HG03460 (cell line): ENCODE measurements around the gene PABPN1L.

Source experiments
- ATAC-seq: cut with Tn5 transposase; IDR thresholded peaks from one replicate; pipeline ENCODE4 v1.9.1; 2021; ENCODE audit not compliant: unreplicated experiment

The PABPN1L gene, protein sequence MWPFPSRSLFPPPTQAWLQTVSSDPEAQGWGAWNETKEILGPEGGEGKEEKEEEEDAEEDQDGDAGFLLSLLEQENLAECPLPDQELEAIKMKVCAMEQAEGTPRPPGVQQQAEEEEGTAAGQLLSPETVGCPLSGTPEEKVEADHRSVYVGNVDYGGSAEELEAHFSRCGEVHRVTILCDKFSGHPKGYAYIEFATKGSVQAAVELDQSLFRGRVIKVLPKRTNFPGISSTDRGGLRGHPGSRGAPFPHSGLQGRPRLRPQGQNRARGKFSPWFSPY

DNA sequence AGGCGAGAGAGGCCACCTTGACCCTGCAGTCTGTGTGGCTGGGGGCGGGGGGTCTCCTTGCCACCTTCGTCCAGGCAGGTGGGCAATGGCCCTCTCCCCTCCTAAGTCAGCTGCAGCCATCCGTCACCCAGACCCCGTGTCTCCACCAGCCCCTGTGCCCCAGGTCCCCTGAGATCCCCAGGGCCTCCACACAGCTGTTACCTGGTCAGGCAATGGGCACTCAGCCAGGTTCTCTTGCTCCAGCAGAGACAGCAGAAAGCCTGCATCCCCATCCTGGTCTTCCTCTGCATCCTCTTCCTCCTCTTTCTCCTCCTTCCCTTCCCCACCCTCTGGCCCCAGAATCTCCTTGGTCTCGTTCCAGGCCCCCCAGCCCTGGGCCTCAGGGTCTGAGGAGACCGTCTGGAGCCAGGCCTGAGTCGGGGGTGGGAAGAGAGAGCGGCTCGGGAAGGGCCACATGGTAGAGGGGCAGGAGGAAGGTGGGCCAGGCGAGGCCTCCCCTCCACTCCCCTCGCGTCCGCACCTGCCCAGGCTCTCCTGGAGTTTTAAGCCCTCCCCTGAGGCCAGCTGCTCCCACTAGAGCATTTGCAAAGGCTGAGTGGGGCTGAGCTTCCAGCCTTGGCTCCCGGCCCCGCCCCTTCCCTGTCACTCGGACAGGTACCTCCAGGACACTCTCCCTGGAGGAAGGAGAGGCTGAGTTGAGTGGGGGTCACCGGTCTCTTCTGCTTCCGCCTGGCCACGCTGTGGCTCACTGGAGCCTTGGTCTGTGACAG, at the start of gene PABPN1L:
TSS of gene PABPN1L (minus strand) at position 510 of the 770 bp plus-strand sequence. CDS start at position 456, 54 bp downstream.
- no peak for ATAC-seq

DNA sequence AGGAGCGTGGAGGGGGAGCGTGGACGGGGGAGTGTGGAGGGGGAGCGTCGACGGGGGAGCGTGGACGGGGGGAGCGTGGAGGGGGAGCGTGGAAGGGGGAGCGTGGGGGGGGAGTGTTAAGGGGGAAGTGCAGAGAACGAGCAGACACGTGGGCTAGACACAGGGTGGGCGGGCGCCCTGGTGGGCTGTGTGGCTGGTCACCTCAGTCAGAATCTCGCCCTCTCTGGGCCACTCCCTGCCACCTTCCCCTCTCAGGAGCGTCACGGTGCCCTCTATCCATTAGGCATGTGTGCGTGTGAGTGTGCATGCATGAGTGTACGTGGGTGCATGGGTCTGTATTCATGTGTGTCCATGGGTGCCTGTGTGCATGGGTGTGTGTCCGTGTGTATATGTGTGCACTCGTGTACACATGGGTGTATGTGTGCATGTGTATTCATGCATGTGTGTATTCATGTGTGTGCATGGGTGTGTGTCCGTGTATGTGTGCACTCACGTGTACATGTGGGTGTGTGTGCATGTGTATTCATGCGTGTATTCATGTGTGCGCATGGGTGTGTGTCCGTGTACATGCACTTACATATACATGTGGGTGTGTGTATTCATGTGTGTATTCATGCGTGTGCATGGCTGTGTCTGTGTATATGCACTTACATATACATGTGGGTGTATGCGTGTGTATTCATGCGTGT, 49.3 kb upstream of the PABPN1L start:
- ATAC-seq, result no peak

DNA sequence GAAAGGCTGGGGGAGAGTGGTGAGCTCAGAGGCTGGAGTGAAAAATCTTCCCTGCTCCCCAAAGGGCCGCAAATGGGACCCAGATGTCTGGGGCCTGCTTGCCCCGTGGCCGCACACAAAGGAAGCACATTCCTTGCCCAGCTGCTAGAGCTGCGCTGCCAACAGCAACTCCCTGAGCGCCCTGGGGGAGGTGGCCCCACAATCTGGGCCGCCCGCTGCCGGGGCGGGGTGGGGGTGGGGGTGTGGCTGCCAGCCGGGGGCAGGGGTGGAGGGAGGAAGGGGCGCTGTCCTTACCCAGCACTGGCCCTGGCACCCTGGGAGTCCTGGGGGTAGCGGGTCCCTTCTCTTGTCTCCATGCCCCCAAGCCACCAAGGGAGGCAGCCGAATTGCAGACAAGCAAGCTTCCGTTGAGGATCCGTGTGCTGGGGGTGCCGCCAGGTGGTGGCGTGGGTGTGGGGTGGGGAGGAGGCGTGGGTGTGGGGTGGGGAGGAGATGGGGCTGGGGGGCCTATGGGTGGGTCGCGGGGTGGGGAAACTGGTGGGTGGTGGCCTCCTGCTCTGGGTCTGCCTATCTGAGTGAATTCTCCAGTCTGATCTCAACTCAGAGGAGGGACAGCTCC, 48.4 kb upstream of the PABPN1L start:
- ATAC-seq, result no peak

DNA sequence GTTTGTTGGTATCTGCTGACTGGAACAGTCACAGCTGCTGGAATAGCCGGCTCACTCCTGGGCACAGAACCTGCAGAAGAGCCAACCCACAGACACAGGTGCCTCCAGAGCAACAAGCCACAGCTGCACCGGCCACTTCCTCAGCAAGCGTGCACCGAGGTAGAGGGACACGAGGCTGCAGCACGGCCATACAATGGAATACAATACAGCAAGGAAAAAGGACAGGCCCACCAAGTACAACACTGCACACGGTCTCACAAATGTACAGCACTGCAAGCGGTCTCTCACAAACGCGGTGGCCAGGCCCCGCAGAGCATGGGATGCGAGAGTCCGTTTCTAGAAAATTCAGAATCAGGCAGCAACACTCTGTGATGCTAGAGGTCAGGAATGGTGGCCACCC, 47.4 kb upstream of the PABPN1L start:
- no peak for ATAC-seq

DNA sequence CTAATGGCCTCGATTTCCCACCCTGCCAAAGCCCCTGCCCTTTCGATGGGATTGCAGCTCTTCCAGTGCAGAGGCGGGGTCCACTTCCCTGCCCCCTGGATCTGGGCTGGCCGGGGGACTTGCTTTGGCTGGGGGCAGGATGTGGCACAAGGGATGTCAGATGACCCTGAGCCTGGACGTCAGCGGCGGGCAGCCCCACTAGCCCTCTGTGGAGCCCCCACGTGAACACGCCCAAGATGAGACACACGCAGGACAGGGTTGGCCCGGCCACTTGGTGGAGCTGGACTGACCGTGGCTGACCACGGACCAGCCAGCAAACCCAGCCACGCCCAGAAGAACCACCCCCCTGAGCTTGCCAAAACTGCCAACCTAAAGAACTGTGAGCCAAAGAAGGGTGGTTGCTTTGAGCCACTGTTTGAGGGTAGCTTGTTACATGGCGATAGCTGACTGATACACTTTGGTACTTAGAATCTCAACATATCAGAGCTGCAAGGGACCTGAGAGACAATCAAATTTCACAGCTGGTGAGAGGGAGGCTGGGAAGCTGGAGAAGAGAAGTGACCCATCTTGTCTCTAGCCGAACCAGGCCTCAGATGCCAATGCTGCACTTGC, 46.6 kb upstream of the PABPN1L start:
- no peak for ATAC-seq

DNA sequence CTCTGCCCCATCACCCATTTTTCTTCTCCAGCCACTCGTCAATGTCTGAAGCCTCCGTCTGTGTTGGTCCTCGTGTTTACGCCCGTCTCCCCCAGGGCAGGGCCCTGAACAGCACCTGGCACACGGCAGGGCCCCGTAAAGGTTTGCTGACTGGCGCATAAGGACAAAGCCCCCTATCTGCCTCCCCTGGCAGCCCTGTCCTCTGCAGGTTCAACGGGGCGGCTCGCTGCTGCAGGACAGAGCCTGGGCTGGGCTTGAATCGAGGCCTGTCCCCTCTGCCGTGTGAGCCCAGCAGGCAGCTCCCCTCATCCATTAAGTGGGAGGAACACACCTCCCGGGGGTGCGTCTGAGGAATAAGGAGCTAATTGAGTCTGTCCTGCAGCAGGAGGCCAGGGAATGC, 46.1 kb upstream of the PABPN1L start:
- no peak for ATAC-seq

DNA sequence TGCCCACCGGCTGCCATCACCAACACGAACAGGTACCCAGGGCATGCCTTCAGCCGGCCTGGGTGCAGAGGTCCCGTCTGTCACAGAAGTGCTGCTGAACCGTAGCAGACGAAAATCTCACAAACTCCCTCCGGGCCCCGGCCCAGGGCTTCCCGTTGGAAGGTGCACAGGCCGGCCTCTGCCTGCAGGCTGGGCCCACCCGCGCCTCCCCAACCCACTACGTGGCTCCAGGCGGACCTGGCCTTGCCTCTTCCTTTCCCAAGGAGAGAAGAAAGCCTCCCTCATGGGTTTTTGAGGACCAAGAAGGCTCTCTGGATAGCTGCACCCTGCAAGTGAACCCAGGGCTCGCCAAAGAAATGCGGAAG, 45.5 kb upstream of the PABPN1L start:
- no peak for ATAC-seq

DNA sequence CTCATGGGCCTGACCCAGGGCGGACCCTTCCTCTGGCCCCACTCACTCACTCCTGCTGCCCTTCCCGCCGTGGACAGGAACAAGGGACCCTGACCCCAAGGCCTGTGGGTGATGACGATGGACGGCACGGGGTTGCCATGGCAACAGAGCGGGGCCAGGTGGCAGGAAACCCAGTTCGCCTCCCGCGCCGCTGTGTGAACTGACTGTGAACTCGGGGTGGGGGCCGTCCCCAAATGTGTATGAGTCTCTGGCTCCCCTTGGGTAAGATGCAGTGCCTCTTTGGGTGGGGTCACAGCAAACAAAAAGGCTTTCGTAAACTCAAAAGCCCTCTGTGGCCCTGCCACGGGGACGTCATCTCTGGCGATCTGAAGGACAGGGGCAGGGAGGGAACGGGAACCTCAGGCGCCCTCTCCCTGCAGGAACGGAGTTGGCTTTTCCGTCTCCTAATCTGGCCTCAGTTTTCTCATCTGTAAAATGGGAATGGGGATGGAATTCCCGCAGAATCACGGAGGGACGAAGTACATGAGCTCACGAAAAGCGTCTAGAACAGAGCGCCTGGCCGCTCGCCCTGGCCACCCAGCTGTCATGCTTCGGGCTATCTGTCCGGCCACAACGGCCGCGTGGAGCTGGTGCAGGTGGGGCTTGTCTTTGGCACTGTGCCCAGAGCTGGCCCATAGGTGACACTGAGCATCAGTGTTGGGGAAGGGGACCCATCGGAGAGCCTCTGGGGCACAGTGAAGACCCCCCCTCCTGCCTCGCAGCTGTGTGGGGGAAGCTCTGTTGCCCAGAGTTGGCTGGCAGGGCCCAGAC, 44.9 kb upstream of the PABPN1L start:
- ATAC-seq, result no peak

DNA sequence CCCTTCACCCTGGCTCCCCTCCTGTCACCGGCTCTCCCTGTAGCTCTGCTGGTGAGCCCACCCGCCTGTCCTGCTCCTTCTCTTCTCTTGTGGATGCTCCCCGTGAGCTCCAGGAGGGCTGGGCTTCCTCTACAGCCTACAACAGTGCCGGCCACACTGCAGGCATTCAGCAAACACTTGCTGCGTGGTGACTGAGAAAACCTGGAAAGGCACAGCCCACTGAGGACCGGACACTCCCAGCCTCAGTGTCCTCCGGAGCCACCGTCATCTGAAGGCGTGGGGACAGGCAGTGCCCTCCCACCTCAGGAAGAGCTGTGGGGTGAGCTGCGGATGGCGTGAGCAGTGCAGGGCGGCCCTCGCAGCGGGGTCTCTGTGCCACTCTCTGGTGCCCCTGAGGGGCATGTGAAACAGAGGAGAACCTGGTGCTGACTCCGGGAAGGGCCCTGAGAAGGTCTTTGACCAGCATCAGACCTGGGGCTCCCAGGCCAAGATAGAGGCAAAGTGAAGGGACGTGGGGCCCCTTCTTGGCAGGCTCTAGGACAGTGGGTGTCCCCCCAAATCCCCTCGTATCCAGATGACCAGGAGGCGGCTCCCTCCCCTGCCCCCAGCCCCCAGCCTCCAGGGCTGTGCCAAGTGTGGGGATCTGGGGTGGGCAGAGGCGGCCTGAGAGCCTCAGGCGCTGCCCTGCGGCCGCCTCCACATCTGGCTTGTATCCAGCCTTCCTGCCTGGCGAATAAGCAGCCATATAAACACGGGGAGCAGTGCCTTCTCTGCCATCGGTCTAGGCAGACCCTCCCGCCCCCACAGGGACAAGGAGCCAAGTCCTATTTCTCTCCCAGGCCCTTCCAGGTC, 44.0 kb upstream of the PABPN1L start:
- ATAC-seq, result no peak

DNA sequence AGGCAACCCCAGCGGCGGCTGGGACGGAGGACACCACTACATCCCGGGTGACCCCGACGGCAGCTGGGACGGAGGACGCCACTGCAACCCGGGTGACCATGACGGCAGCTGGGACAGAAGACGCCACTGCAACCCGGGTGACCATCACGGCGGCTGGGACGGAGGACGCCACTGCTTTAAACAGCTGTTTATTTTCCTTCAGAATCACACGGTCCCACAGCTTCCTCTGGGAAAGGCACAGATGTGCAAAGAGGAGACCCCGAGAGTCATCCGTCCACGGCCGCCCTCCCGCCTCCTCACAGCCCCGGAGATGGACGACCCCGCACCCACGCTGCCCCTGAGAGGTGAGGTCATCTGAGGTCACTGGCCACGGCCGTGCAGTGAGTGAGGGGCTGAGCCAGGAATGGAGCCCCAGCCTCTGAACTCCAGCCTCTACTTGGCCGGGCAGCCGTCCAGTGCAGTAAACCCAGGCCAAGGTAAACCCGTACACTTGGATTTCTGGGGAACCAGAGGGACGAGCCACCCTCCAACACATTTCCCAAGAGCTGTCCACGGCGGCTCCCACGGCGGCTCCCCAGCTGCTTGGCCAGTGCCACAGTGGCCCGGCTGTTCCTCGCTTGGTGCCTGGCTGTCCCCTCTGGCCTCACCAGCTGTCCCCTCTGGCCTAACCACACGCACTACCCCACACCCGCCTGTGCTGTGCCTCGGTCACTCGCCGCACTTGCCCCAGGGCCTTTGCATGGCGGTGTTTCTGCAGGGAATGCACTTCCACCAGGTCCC, 43.2 kb upstream of the PABPN1L start:
- no peak for ATAC-seq

DNA sequence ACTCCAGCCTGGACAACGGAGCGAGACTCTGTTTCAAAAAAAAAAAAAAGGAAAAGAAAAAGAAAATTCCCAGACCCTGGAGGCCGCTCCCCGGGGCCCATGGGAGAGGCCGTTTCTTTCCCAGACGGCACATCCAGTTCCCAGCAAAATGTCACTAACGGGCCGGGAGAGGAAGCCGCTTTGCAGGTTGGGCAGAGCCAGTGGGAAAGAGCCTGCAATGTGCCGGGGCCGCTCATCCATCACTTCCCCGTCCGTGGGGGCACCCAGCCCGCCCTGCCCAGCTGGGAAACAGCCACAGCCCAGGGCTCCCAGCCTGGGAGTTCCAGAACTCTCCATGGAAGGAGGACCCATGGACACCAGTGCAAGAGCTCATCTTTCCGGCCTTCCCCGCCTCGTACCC, 41.8 kb upstream of the PABPN1L start:
- ATAC-seq, result no peak

DNA sequence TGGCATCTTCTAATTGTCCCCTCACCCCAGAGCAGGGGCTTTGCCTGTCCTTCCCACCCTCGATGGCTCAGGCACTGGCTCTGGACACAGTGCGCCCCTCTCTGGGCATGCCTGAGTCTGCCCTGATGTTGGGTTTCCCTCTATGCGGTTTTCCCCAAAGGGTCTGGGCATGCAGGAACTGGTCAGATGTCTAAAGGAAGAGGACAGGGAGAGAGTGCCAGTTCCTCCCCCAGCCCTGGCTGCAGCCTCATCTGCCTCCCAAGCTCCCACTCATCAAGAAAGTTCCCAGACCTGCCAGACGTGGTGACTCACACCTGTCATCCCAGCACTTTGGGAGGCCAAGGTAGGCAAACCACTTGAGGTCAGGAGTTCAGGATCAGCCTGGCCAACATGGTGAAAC, 41.3 kb upstream of the PABPN1L start:
- ATAC-seq, result no peak

DNA sequence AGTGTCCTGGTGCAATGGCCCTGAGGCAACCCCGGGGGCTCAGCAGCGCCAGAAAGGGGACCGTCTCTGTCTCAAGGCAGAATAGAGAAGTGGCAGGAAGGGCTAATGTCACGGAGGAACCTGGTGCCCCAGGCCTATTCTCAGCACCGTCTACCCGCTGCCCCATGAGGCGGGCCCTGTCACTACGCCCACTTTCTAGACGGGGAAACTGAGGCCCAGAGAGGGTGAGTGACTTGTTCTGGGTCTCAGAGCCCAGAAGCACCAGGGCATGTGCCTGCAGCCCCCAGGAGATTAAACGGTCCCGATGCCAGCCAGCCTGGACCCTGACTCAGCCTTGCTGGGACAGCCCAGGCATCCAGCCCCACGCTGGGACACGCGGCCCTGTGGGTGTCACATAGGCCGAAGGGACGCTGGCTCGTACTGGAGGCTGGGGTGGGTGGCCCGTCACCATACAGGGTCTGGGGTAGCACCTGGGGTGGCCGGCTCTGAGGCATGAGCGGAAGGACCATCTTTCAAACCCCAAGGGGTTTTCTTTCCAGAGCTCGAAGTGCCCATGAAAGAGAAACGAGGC, 40.2 kb upstream of the PABPN1L start:
- no peak for ATAC-seq

DNA sequence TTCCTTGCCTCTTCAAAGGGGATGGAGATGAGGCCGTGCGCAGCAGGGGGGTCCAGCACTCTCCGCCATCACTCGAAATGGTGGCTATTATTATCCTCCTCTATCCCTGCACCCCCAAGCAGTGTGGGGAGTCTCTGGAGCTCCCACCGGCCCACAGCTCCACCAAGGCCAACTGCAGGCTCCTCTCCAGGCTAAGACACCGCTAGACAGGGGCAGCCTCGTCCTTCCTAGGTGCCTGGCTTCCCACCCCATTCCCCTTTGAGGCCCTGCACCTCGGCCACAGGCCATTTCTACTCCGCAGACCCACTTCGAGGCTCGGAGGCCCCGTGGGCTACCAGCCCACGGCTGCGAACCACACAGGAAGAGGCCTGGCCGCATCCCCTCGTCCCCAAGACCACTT, 39.6 kb upstream of the PABPN1L start:
- ATAC-seq, result no peak

DNA sequence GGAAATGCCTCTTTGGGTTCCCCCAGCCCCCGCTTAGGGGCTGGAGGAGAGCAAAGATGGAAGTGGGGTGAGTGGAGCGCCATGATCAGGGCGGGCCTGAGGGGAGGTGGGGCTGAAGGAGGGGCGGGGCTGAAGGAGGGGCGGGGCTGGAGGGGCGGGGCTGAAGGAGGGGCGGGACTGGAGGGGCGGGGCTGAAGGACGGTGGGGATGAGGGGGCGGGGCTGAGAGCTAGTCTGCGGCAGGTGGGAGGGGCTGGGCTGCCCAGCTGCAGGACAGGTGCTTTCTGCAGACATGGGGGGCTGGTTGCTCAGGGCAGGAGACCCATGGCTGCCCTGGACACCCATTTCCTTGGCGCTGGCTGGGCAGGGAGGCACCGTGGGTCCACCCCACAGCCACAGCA, 39.1 kb upstream of the PABPN1L start:
- ATAC-seq, result no peak

DNA sequence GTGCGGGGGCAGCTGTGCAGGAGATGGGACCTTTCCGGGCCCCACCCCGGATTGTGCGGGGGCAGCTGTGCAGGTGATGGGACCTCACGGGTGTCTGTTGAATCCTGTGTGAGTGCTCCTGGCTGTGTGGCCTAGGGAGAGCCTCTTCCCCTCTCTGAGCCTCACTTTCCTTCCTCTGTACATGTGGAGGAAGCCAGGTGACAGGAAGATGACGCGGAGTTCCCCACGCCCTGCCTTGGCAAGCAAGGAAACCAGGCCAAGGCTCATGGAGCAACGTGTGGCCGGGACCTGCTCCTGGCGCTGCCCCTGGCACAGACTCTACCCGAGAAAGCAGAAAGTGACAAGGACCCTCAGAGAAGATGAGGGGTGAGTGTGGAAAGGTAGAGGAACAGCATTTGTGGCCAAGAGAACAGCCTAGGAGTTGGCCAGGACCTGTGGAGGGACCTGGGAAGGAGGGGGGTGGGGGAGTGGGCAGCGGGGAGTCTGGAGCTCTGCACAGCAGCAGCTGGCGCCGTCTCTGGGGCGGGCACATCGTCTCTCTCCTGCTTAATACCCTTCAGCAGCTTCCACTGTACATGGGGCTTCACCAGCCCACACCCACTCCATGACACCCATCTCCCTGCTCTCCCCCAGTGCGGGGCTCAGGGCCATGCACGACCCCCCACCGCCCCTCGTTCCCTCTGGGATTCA, 38.4 kb upstream of the PABPN1L start:
- ATAC-seq, result no peak

DNA sequence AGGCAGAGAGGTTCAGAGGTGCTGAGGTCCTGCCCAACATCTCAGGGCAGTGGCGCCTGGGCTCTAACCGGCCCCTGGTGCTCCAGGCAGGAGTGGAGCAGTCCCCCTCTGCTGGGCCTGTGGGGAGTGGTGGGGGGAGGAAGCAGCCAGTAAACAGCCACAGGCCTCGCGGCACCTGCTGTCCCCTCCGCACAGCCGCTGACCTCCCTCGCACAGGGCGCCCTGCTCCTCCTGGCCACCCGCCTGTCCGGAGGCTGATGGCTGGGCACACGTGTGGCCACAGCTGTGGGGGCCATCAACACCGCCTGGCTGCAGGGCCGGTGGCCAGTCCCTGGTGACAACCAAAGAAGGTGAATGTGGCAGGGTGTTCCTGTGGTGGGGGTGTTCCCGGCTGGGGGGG, 36.8 kb upstream of the PABPN1L start:
- no peak for ATAC-seq

DNA sequence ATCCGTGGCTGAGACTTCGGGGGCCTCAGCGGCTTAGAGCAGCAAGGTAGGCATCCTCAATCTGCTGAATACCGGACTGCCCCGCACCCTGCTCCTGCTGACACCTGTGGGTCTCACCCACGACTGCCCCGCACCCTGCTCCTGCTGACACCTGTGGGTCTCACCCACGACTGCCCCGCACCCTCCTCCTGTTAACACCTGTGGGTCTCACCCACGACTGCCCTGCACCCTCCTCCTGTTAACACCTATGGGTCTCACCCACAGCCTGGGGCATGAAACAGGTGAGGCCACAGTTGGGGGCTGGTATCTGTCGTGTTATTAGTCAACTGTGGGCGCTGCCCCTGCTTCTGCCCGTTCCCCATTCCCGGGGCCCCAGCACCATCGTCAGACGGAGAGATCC, 36.3 kb upstream of the PABPN1L start:
- no peak for ATAC-seq
